Measurements from ENCODE around the gene RNU5B-1. TPM values are rescaled to one million over a fixed set of nuclear protein-coding genes. Genes with fewer than 3 reads are reported as not detected.
A peak's percentile ranks its signal among the peaks of the same experiment; 100 is the strongest.

The RNU5B-1 gene
- total RNA-seq, 1 experiment from 2014 or later, result not detected

- Histone ChIP-seq H3K4me3 (no peak overlapping the region), H3K9me3 (no peaks in the 10 kb centered on the region), H3K27me3 (no peaks in the 10 kb centered on the region), H3K36me3 (no peaks in the 10 kb centered on the region)
- no peak for DNase-seq
These were observed 5.5 kb downstream of the RNU5B-1 start for GRCh38 chr15:65309882-65310418.

- Histone ChIP-seq H3K27me3 (no peaks in the 10 kb centered on the region), H3K4me3 (no peak overlapping the region), H3K9me3 (no peaks in the 10 kb centered on the region), H3K36me3 (no peaks in the 10 kb centered on the region)
- DNase-seq, result no peak
These were observed 6.1 kb downstream of the RNU5B-1 start for GRCh38 chr15:65310431-65311137.

DNA sequence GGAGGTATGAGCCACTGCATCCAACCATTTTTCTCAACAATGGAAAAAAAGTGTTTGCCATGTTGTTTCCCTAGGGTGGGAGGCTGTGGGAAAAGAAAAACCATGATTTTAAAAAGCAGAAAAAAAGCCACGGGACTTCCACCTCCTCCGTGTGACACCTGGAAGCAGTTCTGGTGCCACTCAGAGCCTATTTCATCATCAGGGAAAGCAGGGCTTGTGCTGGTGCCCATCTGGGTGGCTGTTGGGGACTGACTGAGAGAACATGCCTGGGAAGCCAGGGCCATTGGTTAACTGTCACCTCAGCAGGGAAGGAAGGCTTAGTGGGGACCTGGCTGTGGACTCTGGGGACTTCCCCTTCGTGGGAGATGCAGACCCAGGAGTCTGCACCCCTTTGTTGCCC is 7.3 kb downstream of the RNU5B-1 start:
- Histone ChIP-seq H3K27me3 (no peaks in the 10 kb centered on the region), H3K4me3 (no peak overlapping the region), H3K36me3 (no peaks in the 10 kb centered on the region), H3K9me3 (no peaks in the 10 kb centered on the region)
- DNase-seq, result no peak

- no peaks in the 10 kb centered on the region for H3K27me3 ChIP-seq
- no peak overlapping the region for H3K4me3 ChIP-seq
- H3K36me3 ChIP-seq, result no peaks in the 10 kb centered on the region
- no peaks in the 10 kb centered on the region for H3K9me3 ChIP-seq
- no peak for DNase-seq
These were observed 8.0 kb downstream of the RNU5B-1 start for GRCh38 chr15:65312400-65312916.

GRCh38 chr15:65318870-65319356 is 14.4 kb downstream of the RNU5B-1 start:
- Histone ChIP-seq H3K9me3 (no peaks in the 10 kb centered on the region), H3K36me3 (no peaks in the 10 kb centered on the region), H3K4me3 (no peak overlapping the region), H3K27me3 (no peaks in the 10 kb centered on the region)
- peak; percentile 59 for DNase-seq

GRCh38 chr15:65323071-65323511 is 18.6 kb downstream of the RNU5B-1 start:
- DNase-seq, result peak; percentile 9
- Histone ChIP-seq H3K9me3 (no peaks in the 10 kb centered on the region), H3K4me3 (no peak overlapping the region)

GRCh38 chr15:65326117-65326526 is 21.6 kb downstream of the RNU5B-1 start:
- Histone ChIP-seq H3K36me3 (no peaks in the 10 kb centered on the region), H3K9me3 (no peaks in the 10 kb centered on the region), H3K4me3 (no peak overlapping the region), H3K27me3 (no peaks in the 10 kb centered on the region)
- DNase-seq, result no peak

More at GRCh38 chr15:65323071-65323511, 18.6 kb downstream of the RNU5B-1 start:
- Histone ChIP-seq H3K27me3 (no peaks in the 10 kb centered on the region), H3K36me3 (no peaks in the 10 kb centered on the region)

DNA sequence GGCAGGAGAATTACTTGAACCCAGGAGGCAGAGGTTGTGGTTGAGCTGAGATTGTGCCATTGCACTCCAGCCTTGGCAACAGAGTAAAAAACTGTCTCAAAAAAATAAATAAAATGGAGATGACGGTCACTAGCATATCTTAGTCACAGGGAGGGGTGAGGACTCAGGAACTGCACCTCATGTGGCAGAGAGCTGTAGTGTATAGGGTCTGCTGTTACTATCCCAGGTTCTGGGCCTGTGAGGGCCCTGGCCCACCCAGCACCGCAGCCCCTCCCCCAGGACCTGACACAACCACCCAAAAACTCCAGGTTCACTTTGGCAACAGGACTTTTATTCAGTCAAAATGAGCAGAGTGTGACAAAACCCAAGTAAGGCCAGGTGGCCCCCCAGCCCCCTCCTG is 22.3 kb downstream of the RNU5B-1 start:
- DNase-seq, result no peak
- Histone ChIP-seq H3K9me3 (no peaks in the 10 kb centered on the region), H3K4me3 (no peak overlapping the region), H3K27me3 (no peaks in the 10 kb centered on the region), H3K36me3 (no peaks in the 10 kb centered on the region)

- no peaks in the 10 kb centered on the region for H3K36me3 ChIP-seq
- H3K27me3 ChIP-seq, result no peaks in the 10 kb centered on the region
- no peak for DNase-seq
- H3K4me3 ChIP-seq, result no peak overlapping the region
- no peaks in the 10 kb centered on the region for H3K9me3 ChIP-seq
These were observed 23.3 kb downstream of the RNU5B-1 start for GRCh38 chr15:65327651-65328393.

GRCh38 chr15:65328506-65329287 is 24.2 kb downstream of the RNU5B-1 start:
- Histone ChIP-seq H3K27me3 (no peaks in the 10 kb centered on the region), H3K4me3 (no peak overlapping the region), H3K9me3 (no peaks in the 10 kb centered on the region), H3K36me3 (no peaks in the 10 kb centered on the region)
- no peak for DNase-seq

DNA sequence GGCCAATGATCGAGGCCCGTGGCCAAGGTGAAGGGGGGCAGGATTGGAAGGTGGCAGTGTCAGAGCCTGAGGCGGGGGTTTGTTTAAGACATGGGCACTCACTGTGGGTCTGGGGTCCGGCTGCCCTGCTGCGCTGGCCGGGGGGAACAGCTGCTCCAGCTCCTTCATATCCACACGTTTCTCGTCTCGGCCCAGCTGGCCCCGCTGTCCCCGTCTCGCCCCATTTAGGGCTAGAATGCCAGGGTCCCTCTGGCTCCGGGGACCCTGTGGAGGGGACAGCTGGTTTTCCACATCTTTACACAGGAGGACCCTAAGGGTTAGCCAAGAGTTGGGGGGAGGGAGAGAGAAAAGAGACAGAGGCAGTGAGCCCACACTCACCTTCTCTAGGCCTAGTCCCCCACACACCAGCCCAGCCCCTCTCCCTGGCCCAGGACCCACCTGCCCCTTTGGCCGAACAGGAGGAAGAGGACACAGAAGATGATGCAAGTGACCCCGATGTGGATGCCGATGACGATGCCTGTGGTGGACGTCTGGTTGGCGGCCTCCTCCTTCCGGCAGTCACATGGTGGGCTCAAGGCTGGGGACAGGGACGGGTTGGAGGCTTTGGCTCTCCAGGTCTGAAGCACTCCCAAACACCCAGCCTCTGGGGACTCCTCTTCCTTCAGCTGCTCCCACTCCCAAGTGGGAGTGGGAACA is 25.0 kb downstream of the RNU5B-1 start:
- no peak for DNase-seq
- Histone ChIP-seq H3K36me3 (no peaks in the 10 kb centered on the region), H3K9me3 (no peaks in the 10 kb centered on the region), H3K27me3 (no peaks in the 10 kb centered on the region), H3K4me3 (no peak overlapping the region)

- no peak for DNase-seq
- no peaks in the 10 kb centered on the region for H3K9me3 ChIP-seq
These were observed 25.7 kb downstream of the RNU5B-1 start for GRCh38 chr15:65329984-65330735.

GRCh38 chr15:65330934-65331645 is 26.6 kb downstream of the RNU5B-1 start:
- no peak for DNase-seq
- Histone ChIP-seq H3K4me3 (no peak overlapping the region), H3K27me3 (no peaks in the 10 kb centered on the region), H3K36me3 (no peaks in the 10 kb centered on the region), H3K9me3 (no peaks in the 10 kb centered on the region)

More at GRCh38 chr15:65329984-65330735, 25.7 kb downstream of the RNU5B-1 start:
- Histone ChIP-seq H3K36me3 (no peaks in the 10 kb centered on the region), H3K27me3 (no peaks in the 10 kb centered on the region), H3K4me3 (no peak overlapping the region)

DNA sequence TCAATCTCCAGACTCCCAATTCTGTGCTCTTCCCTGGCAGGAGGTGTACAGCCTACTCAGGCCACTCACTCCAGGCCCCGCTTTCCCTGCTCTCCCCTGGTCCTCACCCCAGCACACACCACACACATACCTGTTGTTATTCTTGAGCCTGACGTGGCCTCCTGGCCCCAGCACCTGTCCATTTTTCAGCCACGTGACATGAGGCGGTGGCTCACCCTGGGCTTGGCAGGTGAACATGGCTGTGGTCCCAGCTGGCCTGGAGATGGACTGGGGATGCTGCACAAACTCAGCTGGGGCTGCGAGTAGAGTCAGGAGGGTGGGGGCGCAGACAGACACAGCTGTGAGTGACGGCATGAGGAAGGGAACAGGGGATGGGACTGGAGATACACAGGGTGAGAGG is 27.3 kb downstream of the RNU5B-1 start:
- Histone ChIP-seq H3K27me3 (no peaks in the 10 kb centered on the region), H3K9me3 (no peaks in the 10 kb centered on the region), H3K4me3 (no peak overlapping the region), H3K36me3 (no peaks in the 10 kb centered on the region)
- no peak for DNase-seq

All from MG63 (cell line).